NT2/D1 (cell line): ENCODE results near the gene LUC7L.

Experiments used
- YY1 ChIP-seq: IDR thresholded peaks from 2 replicates; pipeline ENCODE4 v1.6.1; 2011; ENCODE audit not compliant: insufficient read length, insufficient read depth
- ZNF274 ChIP-seq: IDR thresholded peaks from 2 replicates; pipeline ENCODE4 v1.6.1; 2011; ENCODE audit warnings: mild to moderate bottlenecking, low read depth, low read length

- TF ChIP-seq ZNF274 = no peak
- TF ChIP-seq YY1 = no peak
Measured at GRCh38 chr16:245105-245504, 15.9 kb upstream of the LUC7L start.
